Naive B cell (primary cell): ENCODE results near the gene RAB31. TPM values are rescaled to one million over a fixed set of nuclear protein-coding genes. Genes with fewer than 3 reads are reported as not detected.
"Not testable (repeated sequence)": the region's sequence is repeated elsewhere in the genome, so short reads cannot be mapped to it uniquely, and the experiment has no call there.

ENCODE experiments used
- ATAC-seq, 2 donors: fragments of 150-1000 bp; cut with Tn5 transposase; 2 replicates each; pipeline ENCODE4 v1.10.0; 2021; ENCODE audit warnings: low read depth in 2 of 2, mild to moderate bottlenecking in 2 of 2, moderate library complexity in 2 of 2
- DNase-seq: peaks from one replicate; pipeline ENCODE4 v3.0.0; 2022
- H3K27ac Mint-ChIP-seq, 6 donors: one replicate each; pipeline ENCODE4 v1.8.0; 2020 to 2022; ENCODE audit warnings: mild to moderate bottlenecking in 6 of 6, mixed read lengths in 6 of 6, moderate library complexity in 5 of 6, inconsistent platforms in 2 of 6
- H3K27me3 Mint-ChIP-seq, 3 donors: one replicate each; pipeline ENCODE4 v1.8.0; 2021 to 2022; ENCODE audit warnings: mixed read lengths in 3 of 3, mild to moderate bottlenecking in 1 of 3
- H3K36me3 Mint-ChIP-seq, 2 donors: one replicate each; pipeline ENCODE4 v1.8.0; 2020 to 2022; ENCODE audit warnings: mixed read lengths in 2 of 2, inconsistent platforms in 1 of 2, mild to moderate bottlenecking in 1 of 2
- H3K4me1 Mint-ChIP-seq, 3 donors: one replicate each; pipeline ENCODE4 v1.8.0; 2020 to 2022; ENCODE audit warnings: mixed read lengths in 3 of 3, inconsistent platforms in 1 of 3, mild to moderate bottlenecking in 1 of 3, moderate library complexity in 1 of 3
- H3K4me3 Mint-ChIP-seq, 8 donors: one replicate each; pipeline ENCODE4 v1.8.0; 2020 to 2022; ENCODE audit warnings: mild to moderate bottlenecking in 8 of 8, mixed read lengths in 8 of 8, moderate library complexity in 8 of 8, inconsistent platforms in 2 of 8
- H3K9me3 Mint-ChIP-seq, 7 donors: one replicate each; pipeline ENCODE4 v1.8.0; 2020 to 2022; ENCODE audit warnings: mixed read lengths in 7 of 7, mild to moderate bottlenecking in 5 of 7, inconsistent platforms in 2 of 7, moderate library complexity in 1 of 7
- polyA plus RNA-seq, 6 donors: library from polyadenylated mRNA; unstranded; fragments of 300-500 nt; fragmentation: Illumina TruSeq; gene quantifications; one replicate each; pipeline ENCODE4 v1.2.3, GENCODE V29; 2021; ENCODE audit warnings: low read depth in 6 of 6

RAB31 gene, protein sequence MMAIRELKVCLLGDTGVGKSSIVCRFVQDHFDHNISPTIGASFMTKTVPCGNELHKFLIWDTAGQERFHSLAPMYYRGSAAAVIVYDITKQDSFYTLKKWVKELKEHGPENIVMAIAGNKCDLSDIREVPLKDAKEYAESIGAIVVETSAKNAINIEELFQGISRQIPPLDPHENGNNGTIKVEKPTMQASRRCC
- 10 to 100 TPM; 20.7 to 66.5 (median 38.6) TPM for polyA plus RNA-seq

DNA sequence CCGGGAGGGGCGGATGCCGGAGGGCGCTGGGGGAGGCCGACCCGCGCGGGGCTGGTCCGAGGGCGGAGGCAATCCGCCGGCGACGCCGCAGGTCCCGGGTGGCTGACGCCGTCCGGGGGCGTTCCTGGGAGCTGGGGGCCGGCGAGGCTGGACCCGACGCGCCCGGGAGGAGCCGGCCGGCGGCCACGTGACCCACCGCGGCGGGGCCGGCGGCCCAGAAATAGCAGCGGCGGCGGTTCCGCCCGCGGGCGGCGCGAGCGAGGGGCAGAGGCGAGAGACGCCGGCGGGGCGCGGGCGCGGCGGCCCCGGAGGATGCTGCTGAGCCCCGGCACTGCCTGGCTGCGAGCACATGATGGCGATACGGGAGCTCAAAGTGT, at the start of gene RAB31:
RAB31 (plus strand) TSS at position 245 of the 377 bp plus-strand sequence; CDS start at position 350, 105 bp downstream.
- H3K4me3 Mint-ChIP-seq: peak within 1 kb of the TSS; percentile 89 to 97 (median 94)
- H3K36me3 Mint-ChIP-seq: no peaks in the 10 kb centered on the region
- ATAC-seq (peak; percentile 52 to 53), DNase-seq (peak; percentile 49)
- H3K4me1 Mint-ChIP-seq: peaks cover 21 to 52% (median 31%) of the 10 kb centered on the region in 3 donors
- peak within 1 kb of the TSS; percentile 73 to 94 (median 91) for H3K27ac Mint-ChIP-seq
- peaks cover 8 to 62% (median 48%) of the 10 kb centered on the region in 3 donors for H3K27me3 Mint-ChIP-seq
- H3K9me3 Mint-ChIP-seq: peaks cover 0 to 3% (median 0%) of the 10 kb centered on the region in 7 donors

DNA sequence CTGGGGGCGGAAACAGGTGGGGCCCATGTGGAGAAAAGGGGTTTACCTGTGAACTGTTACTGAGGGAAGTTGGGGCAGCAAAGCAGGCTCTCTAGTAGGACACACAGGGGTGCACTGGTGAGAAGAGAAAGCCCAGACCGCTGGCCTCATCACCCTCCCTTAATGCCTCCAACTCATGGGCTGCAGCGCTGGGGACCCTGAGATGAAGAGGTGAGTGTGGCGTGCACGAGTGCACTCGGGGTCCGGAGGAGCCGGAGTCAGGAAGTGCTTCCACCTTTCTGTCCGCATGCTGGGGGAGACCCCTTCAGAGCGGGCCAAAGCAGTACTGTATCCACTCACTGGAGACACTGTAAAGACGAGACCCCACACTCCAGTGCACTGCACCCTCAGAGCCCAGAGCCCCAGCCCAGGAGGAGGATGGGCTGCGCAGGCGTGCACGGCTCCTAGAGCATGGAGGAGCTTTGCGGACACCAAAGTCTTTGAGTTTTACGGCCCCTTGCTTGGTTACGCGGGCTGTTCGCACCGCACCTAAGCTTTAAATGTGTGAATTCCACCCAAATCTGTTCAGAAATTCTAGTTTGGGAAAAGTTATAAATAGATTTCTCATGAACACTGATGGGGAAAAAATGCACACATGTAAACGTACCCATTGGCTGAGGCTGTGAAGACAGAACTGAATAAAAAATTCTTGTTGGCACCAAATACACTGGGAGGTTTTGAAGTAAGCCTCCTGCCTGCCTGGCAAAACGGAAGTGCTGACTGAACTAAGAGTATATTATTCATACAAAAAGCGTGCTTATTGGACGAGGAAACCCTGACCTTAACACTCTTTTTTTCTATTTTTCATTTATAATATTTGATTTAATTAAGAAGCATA, 48.4 kb upstream of the RAB31 start:
- ATAC-seq (no peak), DNase-seq (no peak)
- Mint-ChIP-seq H3K4me3 (no peak overlapping the region), H3K27me3 (peaks cover 10 to 16% (median 11%) of the 10 kb centered on the region in 3 donors), H3K9me3 (no peaks in the 10 kb centered on the region), H3K36me3 (no peaks in the 10 kb centered on the region), H3K4me1 (no peaks in the 10 kb centered on the region), H3K27ac (peak overlapping the region in 1 of 6 donors; percentile 54)

DNA sequence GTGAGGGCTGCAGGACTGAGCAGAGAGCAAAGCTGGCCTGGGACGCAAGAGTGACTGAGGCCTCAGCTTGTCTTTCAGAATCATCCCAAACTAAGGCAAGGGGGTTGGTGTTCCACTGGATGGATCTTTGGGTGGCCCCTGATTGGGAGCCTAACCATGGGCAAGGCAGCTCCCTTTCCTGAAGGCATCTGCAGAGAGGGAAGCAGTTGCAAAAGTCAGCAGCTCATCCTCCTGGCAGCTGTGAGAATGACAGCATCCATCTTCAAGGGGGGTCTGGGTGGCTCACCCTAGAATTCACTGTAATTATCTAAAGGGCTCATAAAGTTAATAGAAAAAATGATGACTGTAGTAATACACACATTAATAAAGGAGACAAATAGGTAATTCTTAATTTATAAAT, 46.5 kb upstream of the RAB31 start:
- Mint-ChIP-seq H3K4me3 (no peak overlapping the region), H3K27me3 (peaks cover 7 to 10% (median 8%) of the 10 kb centered on the region in 3 donors)

DNA sequence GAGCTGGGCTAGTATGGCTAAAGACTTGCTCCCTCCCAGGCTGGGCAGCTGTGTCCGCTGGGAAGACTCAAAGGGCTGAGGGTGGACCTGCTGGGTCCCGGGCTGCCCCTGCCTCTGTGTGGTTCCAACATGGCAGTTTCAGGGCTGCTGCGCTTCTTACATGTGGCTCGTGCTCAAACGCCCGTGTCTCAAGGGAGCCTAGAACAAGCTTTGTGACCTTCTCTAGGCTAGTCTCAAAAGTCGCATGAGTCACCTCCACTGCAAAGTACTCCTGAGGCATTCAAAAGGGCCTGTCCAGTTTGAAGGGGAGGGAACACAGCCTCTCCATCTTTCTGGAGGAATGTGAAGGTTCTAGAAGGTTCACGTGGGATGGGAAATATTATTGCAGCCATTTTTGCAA, 44.7 kb upstream of the RAB31 start:
- Mint-ChIP-seq H3K36me3 (no peaks in the 10 kb centered on the region), H3K9me3 (peaks cover 0 to 2% (median 0%) of the 10 kb centered on the region in 7 donors), H3K4me1 (no peaks in the 10 kb centered on the region), H3K27ac (no peak overlapping the region), H3K4me3 (no peak overlapping the region), H3K27me3 (peaks cover 8 to 10% (median 8%) of the 10 kb centered on the region in 3 donors)
- ATAC-seq (no peak), DNase-seq (no peak)

More for the DNA sequence above, 46.5 kb upstream of the RAB31 start:
- no peak overlapping the region for H3K27ac Mint-ChIP-seq
- DNase-seq: no peak
- no peak for ATAC-seq
- H3K9me3 Mint-ChIP-seq: no peaks in the 10 kb centered on the region
- no peaks in the 10 kb centered on the region for H3K36me3 Mint-ChIP-seq
- no peaks in the 10 kb centered on the region for H3K4me1 Mint-ChIP-seq

DNA sequence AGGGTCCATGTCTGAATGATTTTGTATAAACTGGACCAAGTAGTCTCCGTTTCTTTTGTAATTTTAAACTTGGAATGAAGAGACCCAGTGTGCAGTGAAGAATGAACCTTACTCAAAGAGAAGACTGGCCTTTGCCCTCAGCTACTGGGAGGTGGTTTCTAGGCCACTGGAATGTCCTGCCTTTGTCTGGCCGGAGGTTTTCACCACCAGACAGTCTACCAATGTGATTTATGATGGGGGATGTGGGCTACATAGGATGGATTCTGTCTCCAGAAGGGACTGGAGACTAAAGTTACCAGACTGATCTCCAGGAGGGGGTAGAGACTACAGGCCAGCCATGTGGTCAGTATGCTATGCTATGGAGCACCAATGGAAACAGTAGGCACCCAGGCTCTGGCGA, 42.8 kb upstream of the RAB31 start:
- H3K27me3 Mint-ChIP-seq: peaks cover 0 to 10% (median 5%) of the 10 kb centered on the region in 3 donors
- no peak overlapping the region for H3K4me3 Mint-ChIP-seq
- H3K36me3 Mint-ChIP-seq: no peaks in the 10 kb centered on the region
- H3K4me1 Mint-ChIP-seq: no peaks in the 10 kb centered on the region
- peaks cover 0 to 2% (median 0%) of the 10 kb centered on the region in 7 donors for H3K9me3 Mint-ChIP-seq
- DNase-seq (no peak), ATAC-seq (no peak)
- no peak overlapping the region for H3K27ac Mint-ChIP-seq

DNA sequence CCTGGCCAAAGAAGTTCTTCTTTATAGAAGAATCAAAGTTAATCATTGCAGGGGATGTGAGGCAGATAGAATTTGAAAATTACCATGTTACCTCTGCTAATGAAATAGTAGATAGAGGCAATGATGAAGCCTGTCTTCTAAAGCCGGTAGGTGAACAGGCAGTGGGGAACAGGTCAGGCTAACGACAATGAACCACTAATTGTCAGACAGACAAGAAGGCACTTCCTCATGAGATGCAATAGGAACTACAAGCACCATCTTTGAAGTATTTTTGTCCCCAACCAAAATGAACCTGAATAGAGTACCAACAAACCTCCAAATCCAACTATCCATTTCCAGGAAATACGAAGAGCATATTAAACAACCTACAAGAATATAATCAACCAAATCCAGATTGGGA, 41.6 kb upstream of the RAB31 start:
- no peak for ATAC-seq
- peaks cover 0 to 2% (median 0%) of the 10 kb centered on the region in 7 donors for H3K9me3 Mint-ChIP-seq
- peaks cover 0 to 5% (median 4%) of the 10 kb centered on the region in 3 donors for H3K27me3 Mint-ChIP-seq
- H3K27ac Mint-ChIP-seq: no peak overlapping the region
- no peaks in the 10 kb centered on the region for H3K36me3 Mint-ChIP-seq
- H3K4me3 Mint-ChIP-seq: no peak overlapping the region
- H3K4me1 Mint-ChIP-seq: no peaks in the 10 kb centered on the region
- DNase-seq: no peak

DNA sequence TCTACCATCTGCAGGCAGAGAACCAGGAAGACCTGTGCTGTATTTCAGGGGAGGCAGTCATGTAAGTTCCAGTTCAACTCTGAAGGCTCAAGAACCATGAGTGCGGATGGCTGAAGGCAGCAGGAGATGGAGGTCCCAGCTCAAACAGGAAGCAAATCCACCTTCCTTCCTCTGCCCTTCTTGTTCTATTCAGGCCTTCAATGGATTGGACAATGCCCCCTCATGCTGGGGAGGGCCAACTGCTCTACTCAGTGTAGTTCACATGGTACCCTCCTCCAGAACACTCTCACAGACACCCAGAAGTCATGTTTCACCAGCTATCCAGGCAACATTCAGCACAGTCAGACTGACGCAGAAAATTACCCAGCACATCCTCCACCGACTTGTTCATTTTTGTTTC, 39.1 kb upstream of the RAB31 start:
- no peaks in the 10 kb centered on the region for H3K36me3 Mint-ChIP-seq
- peak overlapping the region in 4 of 6 donors; percentile 7 to 75 (median 66) for H3K27ac Mint-ChIP-seq
- no peak for DNase-seq
- peak overlapping the region in 1 of 8 donors; percentile 52 for H3K4me3 Mint-ChIP-seq
- H3K4me1 Mint-ChIP-seq: peaks cover 4 to 13% (median 5%) of the 10 kb centered on the region in 3 donors
- ATAC-seq: no peak
- H3K9me3 Mint-ChIP-seq: peaks cover 0 to 5% (median 0%) of the 10 kb centered on the region in 7 donors
- H3K27me3 Mint-ChIP-seq: peaks cover 0 to 5% (median 4%) of the 10 kb centered on the region in 3 donors

DNA sequence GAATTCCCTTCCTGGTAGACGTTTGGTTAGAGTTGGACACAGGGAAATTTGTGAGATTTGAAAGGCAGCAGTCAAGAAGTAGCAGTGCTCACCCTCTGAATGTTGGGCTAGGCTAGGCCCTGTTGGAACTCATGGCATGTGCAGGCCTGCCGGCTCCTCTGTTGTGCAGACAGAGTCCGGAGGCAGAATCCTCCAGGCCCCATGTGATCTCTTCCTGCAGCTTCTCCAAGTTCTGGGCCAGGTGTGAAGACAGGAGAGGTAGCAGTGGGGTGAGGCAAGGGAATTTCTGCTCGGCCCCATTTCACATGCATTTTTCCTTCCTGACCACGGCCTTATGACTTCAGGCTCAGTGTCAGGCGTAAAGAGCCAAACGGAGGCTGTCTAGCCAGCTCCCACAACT, 36.9 kb upstream of the RAB31 start:
- Mint-ChIP-seq H3K4me1 (peaks cover 4 to 14% (median 5%) of the 10 kb centered on the region in 3 donors), H3K36me3 (no peaks in the 10 kb centered on the region), H3K4me3 (no peak overlapping the region), H3K27me3 (peaks cover 0 to 5% (median 0%) of the 10 kb centered on the region in 3 donors), H3K27ac (peak overlapping the region in 2 of 6 donors; percentile 21 to 68), H3K9me3 (peaks cover 0 to 5% (median 0%) of the 10 kb centered on the region in 7 donors)
- ATAC-seq (no peak), DNase-seq (no peak)

DNA sequence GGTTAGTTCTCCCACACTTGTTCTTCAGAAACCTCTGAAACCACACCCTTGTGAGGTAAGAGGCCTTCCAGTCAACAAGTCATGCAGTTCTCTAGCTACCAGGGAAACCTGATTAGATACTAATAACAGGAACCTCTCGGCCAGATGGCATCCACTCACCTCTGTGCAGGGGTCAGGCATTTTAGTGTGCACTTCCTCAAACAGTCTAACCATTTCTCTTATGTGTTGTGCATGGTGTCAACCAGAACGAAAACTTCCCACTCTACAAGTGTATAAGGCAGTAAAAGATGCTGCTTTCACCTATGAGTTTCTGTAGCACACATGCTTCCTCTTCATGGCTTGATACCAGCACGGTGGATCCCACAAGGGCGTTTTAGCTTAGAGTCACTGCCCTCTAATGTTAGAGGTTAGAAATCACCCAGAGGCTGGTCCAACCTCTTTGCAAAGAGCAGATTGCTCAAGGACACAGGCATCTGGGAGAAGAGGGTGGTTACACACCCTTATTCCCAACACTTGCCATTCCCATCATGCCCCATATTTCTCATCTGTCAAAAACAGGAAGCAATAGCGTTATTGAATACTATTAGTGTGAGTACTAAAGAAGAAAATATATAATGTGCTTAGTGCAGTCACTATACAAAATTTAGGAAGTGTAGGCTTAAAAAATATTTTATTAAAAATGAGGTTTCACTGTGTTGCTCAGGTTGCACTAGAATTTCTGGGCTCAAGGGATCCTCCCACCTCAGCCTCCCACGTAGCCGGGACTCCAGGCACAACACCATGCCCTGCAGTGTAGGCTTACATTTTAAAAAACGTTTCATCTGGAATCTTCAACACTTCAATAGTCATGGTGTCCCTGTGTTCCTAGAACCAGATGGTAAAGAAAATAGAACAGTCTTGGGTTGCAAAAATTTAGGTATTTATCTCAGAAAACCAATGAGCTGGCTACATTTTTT, 34.5 kb upstream of the RAB31 start:
- H3K4me1 Mint-ChIP-seq: peaks cover 4 to 14% (median 5%) of the 10 kb centered on the region in 3 donors
- H3K4me3 Mint-ChIP-seq: peak overlapping the region in 7 of 8 donors; percentile 13 to 62 (median 46)
- H3K9me3 Mint-ChIP-seq: peaks cover 0 to 3% (median 0%) of the 10 kb centered on the region in 7 donors
- H3K27ac Mint-ChIP-seq: peak overlapping the region; percentile 91 to 97 (median 95)
- ATAC-seq (peak; percentile 90), DNase-seq (peak; percentile 89)
- peaks cover 0 to 1% (median 0%) of the 10 kb centered on the region in 3 donors for H3K27me3 Mint-ChIP-seq
- no peaks in the 10 kb centered on the region for H3K36me3 Mint-ChIP-seq

DNA sequence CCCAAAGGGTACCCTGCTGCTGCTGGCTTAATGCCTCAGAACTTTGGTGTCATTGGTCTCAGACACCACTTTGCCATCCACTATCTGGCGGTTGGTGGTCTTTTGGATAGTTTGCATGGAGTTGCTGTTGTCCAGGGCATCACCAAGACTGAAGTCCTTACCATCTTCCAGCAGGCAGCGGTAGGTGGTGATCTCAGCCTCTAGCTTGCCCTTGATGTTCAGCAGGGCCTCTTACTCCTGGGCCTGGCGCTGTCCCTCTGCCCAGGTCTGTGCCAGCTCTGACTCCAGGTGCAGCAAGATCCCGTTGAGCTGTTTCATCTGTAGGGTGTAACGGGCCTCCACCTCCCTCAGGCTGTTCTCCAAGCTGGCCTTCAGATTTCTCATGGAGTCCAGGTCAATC, 29.9 kb upstream of the RAB31 start:
- not testable (repeated sequence) for DNase-seq, H3K4me3 Mint-ChIP-seq, ATAC-seq, H3K36me3 Mint-ChIP-seq, H3K4me1 Mint-ChIP-seq, H3K9me3 Mint-ChIP-seq, H3K27me3 Mint-ChIP-seq
- H3K27ac Mint-ChIP-seq: peak overlapping the region in 1 of 6 donors; percentile 26

DNA sequence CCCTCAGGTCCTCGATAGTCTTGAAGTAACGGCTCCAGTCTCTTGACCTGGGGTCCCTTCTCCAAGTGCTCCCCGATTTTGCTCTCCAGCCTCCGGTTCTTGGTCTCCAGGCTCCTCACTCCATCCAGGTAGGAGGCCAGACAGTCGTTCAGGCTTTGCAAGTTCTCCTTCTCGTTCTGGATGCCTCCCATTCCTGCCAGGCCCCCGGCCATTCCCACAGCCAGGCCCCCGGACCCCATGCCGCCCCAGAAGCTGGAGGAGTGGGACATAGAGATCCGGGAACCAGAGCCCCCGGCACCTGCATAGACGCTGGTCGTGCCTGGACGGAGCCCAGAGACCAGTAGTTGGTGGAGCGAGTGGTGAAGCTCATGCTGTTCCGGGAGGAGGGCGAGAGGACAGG, 29.0 kb upstream of the RAB31 start:
- ATAC-seq (no peak), DNase-seq (no peak)
- Mint-ChIP-seq H3K4me1 (peaks cover 0 to under 1% (median 0%) of the 10 kb centered on the region in 3 donors), H3K9me3 (no peaks in the 10 kb centered on the region), H3K36me3 (no peaks in the 10 kb centered on the region), H3K27ac (no peak overlapping the region), H3K27me3 (peaks cover 5 to 6% (median 6%) of the 10 kb centered on the region in 3 donors), H3K4me3 (no peak overlapping the region)

DNA sequence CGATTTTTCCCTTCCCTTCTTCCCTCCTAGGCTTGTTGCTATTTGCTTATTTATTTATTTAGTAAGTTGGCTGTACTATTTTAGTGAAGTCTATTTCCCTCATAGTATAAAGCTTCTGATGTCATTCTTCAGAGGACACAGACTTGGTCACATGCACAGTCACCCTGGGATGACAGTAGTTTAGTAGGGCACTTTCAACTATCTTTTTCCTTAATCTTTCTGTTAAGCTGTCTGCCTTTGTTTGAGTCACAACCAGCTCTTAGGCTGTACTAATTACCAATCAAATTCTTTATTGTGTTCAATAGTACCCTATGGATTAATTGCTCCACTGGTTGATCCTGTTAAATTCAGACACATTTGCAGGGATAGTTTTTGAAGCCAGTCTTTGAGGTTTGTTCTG, 26.9 kb upstream of the RAB31 start:
- Mint-ChIP-seq H3K27ac (no peak overlapping the region), H3K4me3 (no peak overlapping the region)
- no peak for DNase-seq

DNA sequence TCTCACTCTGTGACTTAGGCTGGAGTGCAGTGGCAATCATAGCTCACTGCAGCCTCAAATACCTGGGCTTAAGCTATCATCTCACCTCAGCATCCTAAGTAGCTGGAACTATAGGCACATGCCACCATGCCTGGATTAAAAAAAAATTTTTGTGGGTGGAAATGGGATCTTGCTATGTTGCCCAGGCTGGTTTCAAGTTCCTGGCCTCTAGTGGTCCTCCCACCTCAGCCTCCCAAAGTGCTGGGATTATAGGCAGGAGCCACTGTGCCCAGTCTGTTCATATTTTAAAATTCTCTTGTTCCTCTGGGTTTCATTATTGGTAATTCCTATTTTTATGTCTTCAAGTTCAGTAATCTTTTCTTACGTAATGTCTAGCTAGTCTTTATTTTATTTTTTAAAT, 25.5 kb upstream of the RAB31 start:
- Mint-ChIP-seq H3K4me1 (no peaks in the 10 kb centered on the region), H3K27me3 (peaks cover 6 to 11% (median 7%) of the 10 kb centered on the region in 3 donors), H3K27ac (peak overlapping the region in 1 of 6 donors; percentile 6), H3K36me3 (no peaks in the 10 kb centered on the region), H3K9me3 (no peaks in the 10 kb centered on the region), H3K4me3 (no peak overlapping the region)
- no peak for DNase-seq
- no peak for ATAC-seq

More for the DNA sequence above, 26.9 kb upstream of the RAB31 start:
- H3K4me1 Mint-ChIP-seq: no peaks in the 10 kb centered on the region
- peaks cover 6 to 11% (median 7%) of the 10 kb centered on the region in 3 donors for H3K27me3 Mint-ChIP-seq
- ATAC-seq: no peak
- H3K36me3 Mint-ChIP-seq: no peaks in the 10 kb centered on the region
- no peaks in the 10 kb centered on the region for H3K9me3 Mint-ChIP-seq
